22Rv1 (cell line): ENCODE results near the gene CREB5.

Source experiments
- H3K27ac ChIP-seq: fragments of 450-650 bp; 2 replicates; pipeline ENCODE4 v1.5.1; 2017
- ZFX ChIP-seq: fragments of 450-650 bp; IDR thresholded peaks from 2 replicates; pipeline ENCODE4 v1.6.1; 2017; ENCODE audit warnings: antibody characterized with exemption, borderline replicate concordance
- TF ChIP-seq, protein P1 (sequence below): fragments of 450-650 bp; IDR thresholded peaks from 2 replicates; pipeline ENCODE4 v1.5.1; 2017; ENCODE audit warnings: mild to moderate bottlenecking

CREB5 gene

DNA sequence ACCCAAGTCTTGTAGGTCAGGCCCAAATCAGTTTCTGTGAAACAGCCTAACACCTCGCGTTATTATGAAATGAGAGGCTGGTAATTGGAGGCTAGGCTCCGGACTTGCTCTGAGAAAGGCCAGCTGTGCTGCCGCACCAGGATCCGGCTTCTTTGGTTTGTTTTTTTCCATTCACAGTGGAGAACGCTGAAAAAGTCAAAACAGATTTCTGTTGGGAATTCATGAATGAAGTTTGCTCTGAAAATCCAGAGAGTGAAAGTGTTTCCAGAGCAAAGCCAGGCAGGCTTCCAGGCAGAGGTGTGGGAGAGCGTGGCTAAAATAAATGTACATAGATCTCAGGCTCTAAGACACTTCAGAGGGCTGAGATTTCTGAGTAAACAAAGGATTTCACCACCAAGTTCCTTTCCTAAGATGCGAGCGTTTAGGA, 305.8 kb downstream of the CREB5 start:
- H3K27ac ChIP-seq, result no peak overlapping the region
- TF ChIP-seq, protein P1, sequence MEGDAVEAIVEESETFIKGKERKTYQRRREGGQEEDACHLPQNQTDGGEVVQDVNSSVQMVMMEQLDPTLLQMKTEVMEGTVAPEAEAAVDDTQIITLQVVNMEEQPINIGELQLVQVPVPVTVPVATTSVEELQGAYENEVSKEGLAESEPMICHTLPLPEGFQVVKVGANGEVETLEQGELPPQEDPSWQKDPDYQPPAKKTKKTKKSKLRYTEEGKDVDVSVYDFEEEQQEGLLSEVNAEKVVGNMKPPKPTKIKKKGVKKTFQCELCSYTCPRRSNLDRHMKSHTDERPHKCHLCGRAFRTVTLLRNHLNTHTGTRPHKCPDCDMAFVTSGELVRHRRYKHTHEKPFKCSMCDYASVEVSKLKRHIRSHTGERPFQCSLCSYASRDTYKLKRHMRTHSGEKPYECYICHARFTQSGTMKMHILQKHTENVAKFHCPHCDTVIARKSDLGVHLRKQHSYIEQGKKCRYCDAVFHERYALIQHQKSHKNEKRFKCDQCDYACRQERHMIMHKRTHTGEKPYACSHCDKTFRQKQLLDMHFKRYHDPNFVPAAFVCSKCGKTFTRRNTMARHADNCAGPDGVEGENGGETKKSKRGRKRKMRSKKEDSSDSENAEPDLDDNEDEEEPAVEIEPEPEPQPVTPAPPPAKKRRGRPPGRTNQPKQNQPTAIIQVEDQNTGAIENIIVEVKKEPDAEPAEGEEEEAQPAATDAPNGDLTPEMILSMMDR, result no peak
- TF ChIP-seq ZFX, result no peak

DNA sequence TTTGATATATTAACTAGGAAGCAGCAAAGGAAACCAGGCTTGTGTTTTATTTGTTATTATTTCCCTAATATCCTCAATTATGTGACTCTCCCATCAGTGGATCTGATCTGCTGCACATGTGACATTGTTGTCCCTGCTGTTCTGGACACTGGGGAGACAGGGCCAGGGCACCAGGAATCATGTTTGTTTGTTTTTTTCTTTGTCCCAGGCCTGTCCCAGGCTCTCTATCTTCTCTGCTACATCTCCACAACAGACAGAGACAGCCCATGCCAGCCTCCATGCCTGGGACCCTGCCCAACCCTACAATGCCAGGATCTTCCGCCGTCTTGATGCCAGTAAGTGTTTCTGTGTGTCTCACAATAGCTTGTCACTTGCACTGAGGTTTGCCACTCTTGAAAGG, 306.2 kb downstream of the CREB5 start:
- TF ChIP-seq, protein P1, result no peak
- TF ChIP-seq ZFX, result no peak
- no peak overlapping the region for H3K27ac ChIP-seq

DNA sequence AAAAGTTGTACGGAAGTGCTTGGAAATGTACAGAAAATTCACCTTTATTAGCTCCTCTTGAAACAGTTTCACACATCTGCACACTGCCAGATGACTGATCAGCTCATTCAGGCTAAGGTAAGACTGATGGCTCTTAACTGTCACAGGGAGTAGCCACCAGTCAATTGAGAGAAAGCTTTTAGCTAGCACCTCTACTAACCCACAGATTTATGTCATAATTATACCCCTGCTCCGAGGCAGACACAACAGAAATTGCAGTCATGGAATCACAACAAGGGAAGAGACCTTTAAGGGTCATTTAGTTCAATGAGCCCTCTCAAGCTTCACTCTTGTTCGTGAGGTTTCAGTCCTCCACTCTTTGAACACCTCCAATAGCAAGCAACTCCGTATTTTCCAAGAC, 310.4 kb downstream of the CREB5 start:
- no peak overlapping the region for H3K27ac ChIP-seq
- no peak for TF ChIP-seq ZFX
- TF ChIP-seq, protein P1, result no peak

DNA sequence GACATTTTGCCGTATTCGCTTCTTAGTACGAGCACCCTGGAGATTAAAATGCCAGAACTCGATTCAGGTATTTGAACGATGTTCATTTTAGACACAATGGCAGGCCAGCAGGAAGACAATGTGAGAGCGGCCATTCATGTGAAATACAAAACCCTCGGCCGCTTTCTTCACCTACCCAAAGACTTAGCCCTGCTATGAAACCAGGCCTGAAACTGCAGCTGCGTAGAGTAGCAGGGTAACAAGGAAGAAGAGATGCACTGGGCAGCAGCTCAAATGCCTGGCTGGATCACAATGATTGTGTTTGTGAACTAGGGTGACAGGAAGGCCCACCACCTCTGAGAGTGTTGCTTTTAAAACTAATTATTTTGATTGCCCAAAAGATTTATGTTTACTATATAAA, 311.0 kb downstream of the CREB5 start:
- H3K27ac ChIP-seq, result no peak overlapping the region
- TF ChIP-seq, protein P1, result no peak
- no peak for TF ChIP-seq ZFX

DNA sequence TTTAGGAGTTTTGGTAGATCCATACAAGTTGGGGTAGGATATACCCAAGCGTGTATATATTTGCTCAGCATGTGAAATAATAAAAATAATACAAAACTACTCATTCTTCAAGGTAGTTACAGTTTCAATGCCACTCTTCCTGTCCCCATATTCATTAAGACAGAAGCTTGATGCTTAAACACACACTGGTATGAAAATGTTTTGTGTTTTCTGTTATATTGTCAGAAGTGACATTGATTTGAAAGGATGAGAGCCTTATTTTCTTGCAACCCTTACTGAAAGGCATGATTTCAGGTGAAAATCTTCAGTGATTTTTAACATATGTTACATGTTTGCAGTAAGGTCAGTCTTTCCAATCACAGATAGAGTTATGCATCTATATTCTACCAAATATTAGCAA, 312.2 kb downstream of the CREB5 start:
- TF ChIP-seq, protein P1, result no peak
- TF ChIP-seq ZFX, result no peak
- H3K27ac ChIP-seq, result peak overlapping the region; percentile 44

DNA sequence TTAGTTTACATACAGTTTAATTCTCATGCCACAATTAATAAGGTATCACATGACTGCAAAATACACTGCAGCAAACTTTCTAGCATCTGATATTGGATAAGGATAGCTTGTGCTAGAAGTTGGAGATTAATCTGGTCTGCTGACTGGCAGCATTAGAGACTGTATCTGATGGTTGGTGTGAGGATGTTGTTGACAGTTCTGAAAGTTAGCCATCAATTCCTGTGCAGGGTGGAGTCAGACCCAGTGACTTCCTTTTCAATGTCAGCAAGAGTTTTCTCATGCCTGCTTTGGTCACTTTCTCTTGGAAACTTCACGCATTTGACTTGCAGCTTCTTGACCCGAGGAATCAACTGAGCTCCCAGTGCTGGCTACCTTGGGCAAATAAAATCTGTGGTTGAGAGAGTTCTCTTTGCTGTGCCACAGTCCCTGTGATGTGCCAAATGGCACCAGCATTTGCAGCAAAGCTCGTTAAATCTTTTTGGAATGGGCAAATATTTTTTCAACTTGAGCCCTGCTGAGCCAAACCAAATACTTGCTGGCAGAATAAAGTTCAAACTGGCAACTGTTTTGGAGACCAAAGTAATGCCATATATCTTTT, 312.8 kb downstream of the CREB5 start:
- H3K27ac ChIP-seq, result peak overlapping the region; percentile 44

DNA sequence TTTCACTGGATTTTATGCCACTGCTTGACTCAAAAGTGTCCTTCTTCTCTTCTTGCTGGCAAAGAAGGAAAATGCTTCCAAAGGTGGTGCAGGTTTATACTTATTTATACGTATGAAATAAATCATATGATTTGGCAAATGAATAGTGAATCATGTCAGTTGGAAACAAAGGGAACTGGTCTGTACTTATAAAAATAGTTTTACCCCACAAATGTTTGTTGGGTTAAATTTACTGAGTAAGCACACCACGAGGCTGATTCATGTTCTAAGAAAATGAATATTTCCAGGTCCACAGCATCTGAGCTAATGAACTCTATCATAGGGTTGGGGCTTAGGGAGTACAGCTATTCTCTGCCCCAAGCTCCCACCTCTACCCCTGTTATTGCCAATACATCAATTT, 313.6 kb downstream of the CREB5 start:
- TF ChIP-seq, protein P1, result no peak
- no peak for TF ChIP-seq ZFX
- H3K27ac ChIP-seq, result peak overlapping the region; percentile 44; the same call in 1 of the 2 replicates

More for the DNA sequence above, 312.8 kb downstream of the CREB5 start:
- TF ChIP-seq, protein P1, result no peak
- no peak for TF ChIP-seq ZFX
